Myocyte (in vitro differentiated cells): ENCODE data around the gene SERPIND1. TPM values are rescaled to one million over a fixed set of nuclear protein-coding genes. Genes with fewer than 3 reads are reported as not detected.
"Not testable (repeated sequence)": the region's sequence is repeated elsewhere in the genome, so short reads cannot be mapped to it uniquely, and the experiment has no call there.

Source experiments
- DNase-seq: peaks from one replicate; pipeline ENCODE4 v3.0.0-alpha.2; 2012; ENCODE audit warnings: low read depth
- total RNA-seq: library from RNA; depleted of rRNA; stranded (reverse); fragments of >200 nt; gene quantifications from 2 replicates; pipeline ENCODE4 v1.2.3, GENCODE V29; 2014

Gene SERPIND1
- total RNA-seq, 1 donor from 2014 or later, result not detected

DNA sequence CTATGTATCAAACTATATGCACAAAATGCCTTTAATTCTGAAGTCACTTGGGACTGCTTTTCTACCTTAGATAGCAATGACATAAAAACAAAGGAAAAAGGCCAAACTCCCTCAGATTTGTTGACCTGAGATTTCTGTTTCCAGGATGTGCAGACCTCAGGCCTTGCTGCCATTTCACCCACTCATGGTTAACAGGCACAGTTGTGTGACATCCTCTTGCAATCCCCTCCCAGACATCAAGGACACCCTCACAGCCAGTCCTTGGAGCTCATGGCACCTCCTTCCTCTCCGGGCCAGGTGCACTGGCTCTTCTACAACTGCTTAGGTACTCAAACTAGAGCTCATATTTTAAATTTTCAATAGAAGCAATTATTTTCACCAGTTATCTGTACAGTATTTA, 37.3 kb downstream of the SERPIND1 start:
- DNase-seq, result no peak

DNA sequence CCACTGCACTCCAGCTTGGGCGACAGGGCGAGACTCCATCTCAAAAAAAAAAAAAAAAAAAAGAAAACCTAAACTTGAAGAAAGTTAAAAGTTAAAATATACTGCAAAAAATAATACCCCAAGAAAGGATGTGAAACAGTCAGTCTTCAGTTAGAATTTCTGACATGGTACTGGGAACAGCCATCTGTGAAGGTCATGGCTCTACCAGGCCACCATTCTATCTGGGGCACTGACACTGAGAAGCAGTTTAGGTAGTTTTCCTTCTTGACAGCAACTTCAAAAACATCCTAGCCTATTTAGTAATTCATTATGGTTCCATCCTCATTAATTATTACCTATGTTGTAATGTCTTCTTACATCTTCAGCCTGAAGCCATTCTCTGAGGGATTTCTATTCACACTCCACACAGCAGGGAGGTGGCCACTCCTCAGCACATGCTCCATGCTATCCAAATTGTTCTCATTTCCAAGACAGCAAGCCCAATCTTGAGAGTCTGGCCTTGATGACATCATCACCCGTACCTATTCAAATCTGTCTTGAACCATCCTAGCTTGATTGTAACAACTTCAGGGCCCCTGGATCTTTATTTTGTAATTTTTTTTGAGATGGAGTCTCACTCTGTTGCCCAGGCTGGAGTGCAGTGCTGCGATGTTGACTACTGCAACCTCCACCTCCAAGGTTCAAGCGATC, 38.2 kb downstream of the SERPIND1 start:
- no peak for DNase-seq

DNA sequence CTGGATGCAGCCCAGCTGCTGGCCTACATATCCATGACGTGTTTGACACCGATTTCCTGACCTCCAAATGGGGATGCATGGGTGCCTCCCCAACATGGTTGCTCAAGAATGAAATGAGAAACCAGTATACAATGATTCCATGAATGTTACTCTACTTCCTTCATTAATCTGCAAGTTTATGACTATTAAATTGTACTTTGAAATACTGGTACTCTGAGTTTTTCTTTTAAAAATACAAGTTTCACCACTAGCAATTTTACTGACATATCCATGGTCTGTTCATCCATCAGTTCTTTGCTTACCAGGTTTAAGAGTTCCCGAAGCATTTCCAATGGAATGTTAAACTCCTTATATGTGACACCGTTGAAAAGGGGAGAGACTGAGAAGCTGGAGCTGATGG, 39.1 kb downstream of the SERPIND1 start:
- DNase-seq, result no peak

DNA sequence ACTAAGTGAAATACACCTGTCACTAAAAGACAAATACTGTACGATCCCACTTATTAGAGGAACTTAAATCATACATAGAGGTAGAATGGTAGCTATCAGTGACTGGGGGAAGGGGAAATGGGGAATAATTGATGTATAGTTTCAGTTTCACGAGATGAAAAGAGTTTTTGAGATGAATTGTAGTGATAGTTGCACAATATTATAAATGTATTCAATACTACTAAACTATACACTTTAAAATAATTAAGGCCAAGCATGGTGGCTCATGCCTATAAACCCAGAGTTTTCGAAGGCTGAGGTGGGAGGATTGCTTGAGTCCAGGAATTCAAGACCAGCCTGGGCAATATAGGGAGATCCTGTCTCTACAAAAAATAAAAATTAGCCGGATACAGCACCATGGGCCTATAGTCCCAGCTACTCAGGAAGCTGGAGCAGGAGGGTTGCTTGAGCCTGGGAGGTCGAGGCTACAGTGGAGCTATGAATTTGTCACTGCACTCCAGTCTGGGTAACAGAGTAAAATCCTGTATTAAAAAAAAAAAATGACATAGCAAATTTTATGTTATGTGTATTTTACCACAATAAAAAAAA, 40.4 kb downstream of the SERPIND1 start:
- DNase-seq, result no peak

DNA sequence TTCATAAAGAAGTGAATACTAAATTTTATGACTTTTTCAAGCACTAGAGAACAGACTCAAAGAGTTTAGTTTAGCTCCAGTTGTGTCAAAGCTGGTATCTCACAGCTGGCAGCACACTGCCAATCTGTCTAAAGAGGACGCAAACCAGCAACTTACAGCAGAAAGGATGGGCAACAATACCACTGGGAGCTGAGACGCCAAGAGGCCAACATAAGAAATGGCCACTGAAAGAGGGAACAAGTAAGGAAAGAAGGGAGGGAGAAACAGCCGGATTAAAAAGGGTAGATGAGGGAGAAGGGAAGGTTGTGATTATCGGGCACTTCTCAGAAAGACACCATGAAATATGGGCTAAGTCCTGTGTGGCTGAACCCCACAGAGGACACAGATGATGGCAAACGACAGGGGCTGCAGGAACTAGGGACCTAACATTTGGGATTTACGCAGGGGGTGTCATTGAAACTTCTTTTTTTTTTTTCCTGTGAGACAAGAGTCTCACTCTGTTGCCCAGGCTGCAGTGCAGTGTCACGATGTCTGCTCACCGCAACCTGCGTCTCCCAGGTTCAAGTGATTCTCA, 41.7 kb downstream of the SERPIND1 start:
- DNase-seq, result no peak

DNA sequence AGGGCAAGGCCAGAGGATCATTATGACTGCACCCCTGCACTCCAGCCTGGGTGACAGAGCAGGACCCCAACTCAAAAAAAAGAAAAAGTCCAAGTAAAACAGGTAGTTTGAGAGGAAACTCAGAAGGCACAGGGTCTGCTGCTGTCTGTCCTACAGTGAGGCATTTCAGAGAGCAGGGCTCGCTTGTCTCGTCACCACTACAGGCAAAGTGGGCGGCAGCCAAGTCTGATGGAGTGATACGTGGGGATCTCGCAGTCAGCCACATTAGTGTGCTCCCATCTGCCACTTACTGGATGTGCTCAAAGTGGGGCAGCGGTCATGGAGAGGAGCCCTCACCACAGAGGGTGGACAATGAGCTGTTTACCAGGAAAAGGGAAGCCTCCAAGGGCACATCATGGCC, 42.6 kb downstream of the SERPIND1 start:
- DNase-seq, result no peak

DNA sequence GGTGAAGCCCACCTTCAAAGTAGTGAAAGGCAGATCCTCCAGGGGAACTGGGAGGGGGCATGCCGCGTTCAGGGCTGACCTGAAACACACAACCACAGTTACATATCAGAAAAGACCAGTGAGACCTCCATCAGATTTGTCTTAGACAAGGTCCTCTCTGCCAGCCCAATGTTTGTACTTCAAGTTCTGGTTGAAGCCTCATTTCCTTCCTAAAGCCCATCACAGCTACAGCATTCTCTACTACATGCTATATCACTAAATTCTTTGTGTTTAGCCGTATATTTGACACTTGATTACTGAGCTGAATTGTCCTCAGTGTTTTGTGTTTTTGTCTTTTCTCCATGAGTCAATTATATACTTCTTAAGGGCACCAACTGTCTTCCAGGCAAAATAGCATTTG, 44.6 kb downstream of the SERPIND1 start:
- DNase-seq, result no peak

DNA sequence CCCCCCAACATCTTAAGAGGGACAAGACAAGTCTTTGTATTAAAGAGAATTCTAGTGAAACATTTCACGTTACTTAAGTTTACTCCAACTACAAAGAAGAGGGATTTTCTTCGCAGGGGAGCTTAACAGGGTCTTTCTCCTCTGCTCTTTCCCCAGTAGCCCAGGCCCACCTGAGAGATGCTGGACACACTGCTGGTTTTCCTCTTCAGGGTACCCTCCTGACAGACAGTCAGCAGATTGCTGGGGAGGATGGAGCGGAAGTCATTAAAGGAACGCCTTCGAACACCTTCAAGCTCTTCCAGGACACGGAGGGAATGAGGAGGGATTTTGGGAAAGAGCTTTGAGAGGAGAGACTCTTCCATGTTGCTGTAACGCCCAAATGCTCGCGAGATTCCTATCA, 45.6 kb downstream of the SERPIND1 start:
- DNase-seq, result no peak

DNA sequence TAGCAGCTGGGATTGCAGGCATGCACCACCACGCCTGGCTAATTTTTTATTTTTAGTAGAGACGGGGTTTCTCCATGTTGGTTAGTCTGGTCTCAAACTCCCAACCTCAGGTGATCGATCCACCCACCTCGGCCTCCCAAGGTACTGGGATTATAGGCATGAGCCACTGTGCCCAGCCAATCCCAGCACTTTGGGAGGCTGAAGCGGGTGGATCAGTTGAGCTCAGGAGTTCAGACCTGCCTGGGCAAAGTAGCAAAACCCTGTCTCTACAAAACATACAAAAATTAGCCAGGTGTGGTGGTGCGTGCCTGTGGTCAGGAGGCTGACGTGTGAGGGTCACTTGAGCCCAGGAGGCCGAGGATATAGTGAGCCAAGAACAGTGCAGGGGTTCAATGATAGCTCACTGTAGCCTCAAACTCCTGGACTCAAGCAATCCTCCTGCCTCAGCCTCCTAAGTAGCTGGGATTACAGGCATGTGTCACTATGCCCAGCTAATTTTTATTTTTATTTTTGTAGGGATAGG, 47.9 kb downstream of the SERPIND1 start:
- not testable (repeated sequence) for DNase-seq

DNA sequence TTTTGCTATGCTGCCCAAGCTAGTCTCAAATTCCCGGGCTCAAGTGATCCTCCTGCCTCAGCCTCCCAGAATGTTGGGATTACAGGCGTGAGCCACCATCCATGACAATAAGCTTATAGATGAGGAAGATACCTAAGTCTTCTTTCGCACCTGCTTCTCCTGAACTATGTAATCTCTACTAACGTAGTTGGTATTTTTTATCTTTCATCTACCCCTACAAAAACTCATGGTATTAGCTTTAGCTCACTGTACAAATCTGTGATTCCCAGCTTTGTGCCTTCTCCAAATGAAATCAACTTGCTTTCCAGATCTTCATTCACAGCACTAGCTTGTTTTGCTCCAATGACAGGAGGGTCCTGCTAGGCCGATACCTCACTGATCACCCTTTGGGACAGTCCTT, 48.3 kb downstream of the SERPIND1 start:
- no peak for DNase-seq

DNA sequence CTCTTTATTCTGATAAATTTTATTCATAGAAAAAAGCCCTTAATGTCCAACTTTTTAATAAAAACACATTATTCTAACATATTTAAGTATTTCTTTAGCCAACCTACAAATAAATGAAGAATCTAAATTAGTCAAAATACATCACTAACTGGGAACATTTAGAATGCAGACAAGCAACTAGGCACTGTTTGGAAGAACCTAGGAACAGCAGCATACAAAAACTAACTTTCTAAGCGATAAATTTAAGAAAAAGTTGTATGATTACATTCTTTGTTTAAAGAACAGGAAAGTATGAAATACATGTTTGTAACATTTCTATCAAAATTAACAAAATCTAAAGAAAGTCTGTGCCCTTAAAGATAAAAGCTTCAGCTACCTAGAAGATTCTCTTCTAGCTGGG, 49.4 kb downstream of the SERPIND1 start:
- no peak for DNase-seq

DNA sequence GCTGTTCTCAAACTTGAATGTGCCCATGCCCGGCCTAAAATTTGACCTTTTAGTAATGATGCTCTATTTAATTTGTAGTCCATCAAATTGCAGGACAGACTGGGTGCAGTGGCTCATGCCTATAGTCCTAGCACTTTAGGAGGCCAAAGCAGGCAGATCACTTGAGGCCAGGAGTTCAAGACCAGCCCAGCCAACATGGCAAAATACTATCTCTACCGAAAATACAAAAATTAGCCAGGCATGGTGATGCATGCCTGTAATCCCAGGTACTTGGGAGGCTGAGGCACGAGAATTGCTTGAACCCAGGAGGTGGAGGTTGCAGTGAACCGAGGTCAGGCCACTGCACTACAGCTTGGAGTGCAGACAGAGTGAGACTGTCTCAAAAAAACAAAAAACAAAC, 51.3 kb downstream of the SERPIND1 start:
- DNase-seq, result not testable (repeated sequence)

DNA sequence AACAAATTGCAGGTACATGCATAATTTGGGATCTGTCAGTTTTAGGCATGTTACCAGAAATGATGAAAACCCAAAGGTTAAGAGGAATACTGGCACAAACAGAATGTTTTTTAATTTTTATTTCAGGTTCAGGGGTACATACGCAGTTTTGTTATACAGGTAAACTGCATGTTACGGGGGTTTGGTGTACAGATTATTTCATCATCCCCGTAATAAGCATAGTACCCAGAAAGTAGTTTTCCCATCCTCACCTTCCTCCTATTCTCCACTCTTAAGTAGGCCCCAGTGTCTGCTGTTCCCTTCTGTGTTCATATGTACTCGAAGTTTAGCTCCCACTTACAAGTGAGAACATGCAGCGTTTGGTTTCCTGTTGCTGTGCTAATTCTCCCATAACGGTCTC, 51.7 kb downstream of the SERPIND1 start:
- no peak for DNase-seq

DNA sequence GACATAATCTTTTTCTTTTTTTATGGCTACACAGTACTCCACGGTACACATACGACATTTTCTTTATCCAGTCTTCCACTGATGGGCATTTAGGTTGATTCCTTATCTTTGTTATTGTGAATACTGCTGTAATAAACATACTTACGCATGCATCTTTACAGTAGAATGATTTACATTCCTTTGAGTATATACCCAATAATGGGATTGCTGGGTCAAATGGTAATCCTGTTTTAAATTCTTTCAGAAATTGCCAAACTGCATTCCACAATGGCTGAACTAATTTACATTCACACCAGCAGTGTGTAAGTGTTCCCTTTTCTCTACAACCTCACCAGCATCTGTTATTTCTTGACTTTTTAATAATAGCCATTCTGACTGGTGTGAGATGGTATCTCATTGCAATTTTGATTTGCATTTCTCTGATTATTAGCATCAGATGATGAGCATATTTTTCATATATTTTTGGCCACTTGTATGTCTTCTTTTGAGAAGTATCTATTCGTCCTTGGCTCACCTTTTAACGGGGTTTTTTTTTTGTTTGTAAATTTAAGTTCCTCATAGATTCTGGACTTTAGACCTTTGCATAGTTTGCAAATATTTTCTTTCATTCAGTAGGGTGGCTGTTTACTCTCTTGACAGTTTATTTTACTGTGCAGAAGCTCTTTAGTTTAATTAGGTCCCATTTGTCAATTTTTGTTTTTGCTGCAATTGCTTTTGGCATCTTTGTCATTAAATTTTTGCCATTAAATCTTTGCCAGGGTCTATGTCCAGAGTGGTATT, 52.6 kb downstream of the SERPIND1 start:
- DNase-seq, result not testable (repeated sequence)

DNA sequence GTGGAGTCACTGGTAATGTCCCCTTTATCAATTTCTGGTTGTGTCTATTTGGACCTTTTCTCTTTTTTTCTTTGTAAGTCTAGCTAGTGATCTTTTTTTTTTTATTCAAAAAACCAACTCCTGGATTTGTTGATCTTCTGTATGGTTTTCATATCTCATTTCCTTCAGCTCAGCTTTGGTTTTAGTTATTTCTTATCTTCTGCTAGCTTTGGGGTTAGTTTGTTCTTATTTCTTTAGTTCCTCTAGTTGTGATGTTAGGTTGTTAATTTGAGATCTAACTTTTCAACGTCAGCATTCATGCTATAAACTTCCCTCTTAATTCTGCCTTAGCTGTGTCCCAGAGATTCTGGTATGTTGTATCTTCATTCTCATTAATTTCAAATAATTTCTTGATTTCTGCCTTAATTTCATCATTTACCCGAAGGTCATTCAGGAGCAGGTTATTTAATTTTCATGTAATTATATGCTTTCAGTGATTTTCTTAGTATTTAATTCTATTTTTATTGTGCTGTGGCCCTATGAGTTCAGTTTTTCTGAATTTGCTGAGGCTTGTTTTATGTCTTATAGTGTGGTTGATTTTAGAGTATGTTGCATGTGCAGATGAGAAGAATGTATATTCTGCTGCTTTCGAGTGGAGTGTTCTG, 55.7 kb downstream of the SERPIND1 start:
- DNase-seq, result no peak

DNA sequence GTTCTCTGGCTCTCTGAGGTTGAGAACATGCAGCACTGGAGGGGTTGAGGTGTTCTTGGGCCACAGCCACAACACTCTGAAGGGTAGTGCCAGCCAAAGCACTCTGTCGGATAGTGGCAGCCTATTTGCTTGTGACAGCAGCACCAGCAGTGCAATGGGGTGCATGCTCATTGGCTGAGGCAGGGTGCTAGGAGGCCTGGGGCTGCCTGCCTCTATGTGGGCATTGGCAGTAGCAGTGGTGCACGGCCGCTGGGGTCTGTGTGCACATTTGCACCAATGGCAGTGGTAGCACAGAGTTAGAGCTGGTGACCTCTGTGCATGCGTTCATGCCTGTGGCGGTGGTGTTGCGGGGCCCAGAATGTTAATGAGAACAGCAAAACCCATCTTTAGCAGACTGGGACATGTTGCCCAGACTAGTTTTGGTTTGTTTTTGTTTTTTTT, 59.3 kb downstream of the SERPIND1 start:
- DNase-seq, result no peak

DNA sequence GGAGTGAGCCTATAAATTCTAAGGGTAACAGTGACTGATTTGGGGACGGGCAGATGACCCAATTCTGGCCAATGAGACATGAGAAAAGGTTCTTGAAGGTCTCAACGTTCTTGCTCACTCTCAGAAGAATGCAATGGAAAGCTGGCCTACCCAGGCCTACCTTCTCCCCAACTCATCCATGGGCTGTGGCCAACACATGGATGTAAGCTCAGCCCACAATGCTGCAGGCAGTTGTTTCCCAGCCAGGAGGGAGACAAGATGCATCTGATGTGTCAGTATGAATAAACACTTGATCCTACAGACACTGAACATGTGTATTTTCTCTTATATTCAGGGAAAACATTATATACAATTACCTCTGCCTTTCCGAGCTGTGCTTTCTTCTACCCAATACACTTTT, 60.3 kb downstream of the SERPIND1 start:
- no peak for DNase-seq

DNA sequence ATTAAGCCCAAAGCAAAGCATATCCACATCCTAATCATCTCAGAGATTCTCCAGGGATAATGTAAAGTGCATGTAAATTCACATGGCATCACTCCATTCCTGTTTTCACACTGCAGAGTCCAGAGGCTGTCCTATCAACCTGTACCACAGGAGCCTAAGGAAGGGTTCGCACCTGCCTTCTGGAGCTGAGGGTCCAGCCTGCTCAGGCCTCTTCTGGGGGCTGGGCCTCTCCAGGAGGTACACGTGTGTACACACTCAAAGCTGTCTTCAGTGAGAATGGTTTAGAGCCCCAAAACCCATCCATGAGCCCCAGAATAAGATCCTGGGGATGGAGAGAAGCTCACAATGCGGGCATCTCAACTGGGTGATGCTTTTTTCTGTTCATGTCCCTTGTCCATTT, 60.8 kb downstream of the SERPIND1 start:
- DNase-seq, result no peak
